Keratinocyte (primary cell): ENCODE measurements around the gene TEX13B.

Experiments
- EZH2 ChIP-seq: IDR thresholded peaks from one replicate; pipeline ENCODE4 v1.6.1; 2012; ENCODE audit warnings: inconsistent platforms, mild to moderate bottlenecking, low read length, moderate library complexity
- TF ChIP-seq, protein P1 (sequence below), 3 experiments: IDR thresholded peaks in 1 of 3; conservative IDR thresholded peaks in 1 of 3; optimal IDR thresholded peaks in 1 of 3; 2 replicates in 2 of 3; 3 replicates in 1 of 3; pipeline versions ENCODE3 to v1.5.1; 2011; ENCODE audit warnings: low read length in 3 of 3, mild to moderate bottlenecking in 3 of 3, moderate library complexity in 2 of 3, control low read depth in 1 of 3, inconsistent platforms in 1 of 3; ENCODE audit not compliant: insufficient read depth in 2 of 3; ENCODE audit errors: extremely low read depth in 1 of 3

DNA sequence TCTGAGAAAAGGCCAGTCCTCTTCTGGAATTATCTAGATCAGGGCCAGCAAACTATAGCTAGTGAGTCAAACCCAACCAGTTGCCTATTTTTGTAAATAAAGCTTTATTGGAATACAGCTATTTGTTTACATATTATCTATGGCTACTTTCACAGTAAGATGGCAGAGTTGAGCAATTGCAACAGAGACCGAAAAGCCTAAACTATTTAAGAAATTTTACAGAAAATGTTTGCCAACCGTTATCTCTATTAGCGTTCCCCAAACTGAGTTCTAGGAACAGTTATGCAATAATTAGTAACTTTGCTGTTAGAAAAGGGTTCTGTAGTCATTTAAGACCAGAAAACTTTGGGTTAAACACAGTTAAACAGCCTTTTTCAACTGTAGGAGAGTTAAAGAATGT lies 10.5 kb downstream of the TEX13B start:
- TF ChIP-seq, protein P1, sequence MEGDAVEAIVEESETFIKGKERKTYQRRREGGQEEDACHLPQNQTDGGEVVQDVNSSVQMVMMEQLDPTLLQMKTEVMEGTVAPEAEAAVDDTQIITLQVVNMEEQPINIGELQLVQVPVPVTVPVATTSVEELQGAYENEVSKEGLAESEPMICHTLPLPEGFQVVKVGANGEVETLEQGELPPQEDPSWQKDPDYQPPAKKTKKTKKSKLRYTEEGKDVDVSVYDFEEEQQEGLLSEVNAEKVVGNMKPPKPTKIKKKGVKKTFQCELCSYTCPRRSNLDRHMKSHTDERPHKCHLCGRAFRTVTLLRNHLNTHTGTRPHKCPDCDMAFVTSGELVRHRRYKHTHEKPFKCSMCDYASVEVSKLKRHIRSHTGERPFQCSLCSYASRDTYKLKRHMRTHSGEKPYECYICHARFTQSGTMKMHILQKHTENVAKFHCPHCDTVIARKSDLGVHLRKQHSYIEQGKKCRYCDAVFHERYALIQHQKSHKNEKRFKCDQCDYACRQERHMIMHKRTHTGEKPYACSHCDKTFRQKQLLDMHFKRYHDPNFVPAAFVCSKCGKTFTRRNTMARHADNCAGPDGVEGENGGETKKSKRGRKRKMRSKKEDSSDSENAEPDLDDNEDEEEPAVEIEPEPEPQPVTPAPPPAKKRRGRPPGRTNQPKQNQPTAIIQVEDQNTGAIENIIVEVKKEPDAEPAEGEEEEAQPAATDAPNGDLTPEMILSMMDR (optimal IDR thresholded peaks at IDR 0.05 in 1 of 3, IDR thresholded peaks at IDR 0.05 in 1 of 3, conservative IDR thresholded peaks at IDR 0.05 in 1 of 3; ENCODE audit: extremely low read depth in 1 of 3, insufficient read depth in 2 of 3, low read length in 3 of 3), result no peak
- no peak for TF ChIP-seq EZH2
